ENCODE measurements around the gene KRTAP1-4.
"Not testable (repeated sequence)": the region's sequence is repeated elsewhere in the genome, so short reads cannot be mapped to it uniquely, and the experiment has no call there.

The KRTAP1-4 gene

GRCh38 chr17:41002814-41003213 is 27.2 kb downstream of the KRTAP1-4 start:
- H2AFZ ChIP-seq (ENCODE audit: low read length), result no peak overlapping the region
- no peaks in the 10 kb centered on the region for H3K9me2 ChIP-seq (ENCODE audit: low read depth, low read length)
- no peaks in the 10 kb centered on the region for H3K79me2 ChIP-seq (ENCODE audit: insufficient read depth, low read length)
- no peaks in the 10 kb centered on the region for H3K9me3 ChIP-seq (ENCODE audit: low read length)
- H3F3A ChIP-seq (ENCODE audit: insufficient read depth, low read length), result no peaks in the 10 kb centered on the region
- no peak overlapping the region for H3K4me3 ChIP-seq (ENCODE audit: low read depth, low read length, poor library complexity, severe bottlenecking)
- no peaks in the 10 kb centered on the region; the same call in 1 of the 2 replicates for H3K27me3 ChIP-seq (ENCODE audit: insufficient read depth, low read length)
- no peaks in the 10 kb centered on the region for H4K20me1 ChIP-seq (ENCODE audit: insufficient read depth, low read length)
- H3K4me2 ChIP-seq (ENCODE audit: low read length), result no peak overlapping the region
- no peaks in the 10 kb centered on the region for H3K4me1 ChIP-seq (ENCODE audit: insufficient read depth, low read length, severe bottlenecking)
- TF ChIP-seq EZH2 (IDR thresholded peaks at IDR 0.05; ENCODE audit: borderline replicate concordance, low read length) (no peak), CTCF (IDR thresholded peaks at IDR 0.05; ENCODE audit: low read length) (no peak)
- H3K36me3 ChIP-seq (ENCODE audit: insufficient read depth, low read length), result no peaks in the 10 kb centered on the region
- H3K9ac ChIP-seq (ENCODE audit: low read length), result no peak overlapping the region
- H3K27ac ChIP-seq (ENCODE audit: low read depth, low read length, poor library complexity, severe bottlenecking), result no peak overlapping the region

GRCh38 chr17:41001795-41002194 is 28.2 kb downstream of the KRTAP1-4 start:
- Histone ChIP-seq H4K20me1 (ENCODE audit: insufficient read depth, low read length) (no peaks in the 10 kb centered on the region), H2AFZ (ENCODE audit: low read length) (no peak overlapping the region), H3K9me2 (ENCODE audit: low read depth, low read length) (no peaks in the 10 kb centered on the region), H3K79me2 (ENCODE audit: insufficient read depth, low read length) (no peaks in the 10 kb centered on the region), H3K9me3 (ENCODE audit: low read length) (no peaks in the 10 kb centered on the region), H3K4me1 (ENCODE audit: insufficient read depth, low read length, severe bottlenecking) (no peaks in the 10 kb centered on the region), H3K36me3 (ENCODE audit: insufficient read depth, low read length) (no peaks in the 10 kb centered on the region), H3K27ac (ENCODE audit: low read depth, low read length, poor library complexity, severe bottlenecking) (no peak overlapping the region), H3K9ac (ENCODE audit: low read length) (no peak overlapping the region), H3F3A (ENCODE audit: insufficient read depth, low read length) (no peaks in the 10 kb centered on the region), H3K27me3 (ENCODE audit: insufficient read depth, low read length) (no peaks in the 10 kb centered on the region; the same call in 1 of the 2 replicates), H3K4me3 (ENCODE audit: low read depth, low read length, poor library complexity, severe bottlenecking) (no peak overlapping the region), H3K4me2 (ENCODE audit: low read length) (no peak overlapping the region)
- TF ChIP-seq CTCF (IDR thresholded peaks at IDR 0.05; ENCODE audit: low read length) (no peak), EZH2 (IDR thresholded peaks at IDR 0.05; ENCODE audit: borderline replicate concordance, low read length) (no peak)

- not testable (repeated sequence) for H3K4me1 ChIP-seq (ENCODE audit: insufficient read depth, low read length, severe bottlenecking); H4K20me1 ChIP-seq (ENCODE audit: insufficient read depth, low read length); H3K36me3 ChIP-seq (ENCODE audit: insufficient read depth, low read length); H3K79me2 ChIP-seq (ENCODE audit: insufficient read depth, low read length); H3K9ac ChIP-seq (ENCODE audit: low read length); H3K4me2 ChIP-seq (ENCODE audit: low read length); H3K4me3 ChIP-seq (ENCODE audit: low read depth, low read length, poor library complexity, severe bottlenecking); H2AFZ ChIP-seq (ENCODE audit: low read length); H3K9me3 ChIP-seq (ENCODE audit: low read length); H3K27ac ChIP-seq (ENCODE audit: low read depth, low read length, poor library complexity, severe bottlenecking); H3F3A ChIP-seq (ENCODE audit: insufficient read depth, low read length); H3K9me2 ChIP-seq (ENCODE audit: low read depth, low read length); H3K27me3 ChIP-seq (ENCODE audit: insufficient read depth, low read length)
Measured at GRCh38 chr17:40999563-40999962, 30.4 kb downstream of the KRTAP1-4 start, which contains the start of gene KRTAP3-2. Gene KRTAP3-2, minus strand, starts transcription at chr17:40999906. Its CDS starts 53 bp downstream, at chr17:40999853.

- Histone ChIP-seq H3K9me2 (ENCODE audit: low read depth, low read length) (no peaks in the 10 kb centered on the region), H3K4me2 (ENCODE audit: low read length) (no peak overlapping the region), H3K36me3 (ENCODE audit: insufficient read depth, low read length) (no peaks in the 10 kb centered on the region), H3K9me3 (ENCODE audit: low read length) (no peaks in the 10 kb centered on the region), H3K9ac (ENCODE audit: low read length) (no peak overlapping the region), H3K4me3 (ENCODE audit: low read depth, low read length, poor library complexity, severe bottlenecking) (no peak overlapping the region), H3K27ac (ENCODE audit: low read depth, low read length, poor library complexity, severe bottlenecking) (no peak overlapping the region), H2AFZ (ENCODE audit: low read length) (no peak overlapping the region), H3K27me3 (ENCODE audit: insufficient read depth, low read length) (no peaks in the 10 kb centered on the region), H3K4me1 (ENCODE audit: insufficient read depth, low read length, severe bottlenecking) (no peaks in the 10 kb centered on the region), H3K79me2 (ENCODE audit: insufficient read depth, low read length) (no peaks in the 10 kb centered on the region), H4K20me1 (ENCODE audit: insufficient read depth, low read length) (no peaks in the 10 kb centered on the region), H3F3A (ENCODE audit: insufficient read depth, low read length) (no peaks in the 10 kb centered on the region)
- no peak for TF ChIP-seq CTCF (IDR thresholded peaks at IDR 0.05; ENCODE audit: low read length)
- no peak for TF ChIP-seq EZH2 (IDR thresholded peaks at IDR 0.05; ENCODE audit: borderline replicate concordance, low read length)
Measured at GRCh38 chr17:40997361-40997760, 32.6 kb downstream of the KRTAP1-4 start.
